GM03348 (cell line): ENCODE results near the gene EIF4EBP2.
A peak's percentile ranks its signal among the peaks of the same experiment; 100 is the strongest.

ENCODE experiments used
- DNase-seq: peaks from one replicate; pipeline ENCODE4 v3.0.0; 2012; ENCODE audit warnings: low spot score

Gene EIF4EBP2

GRCh38 chr10:70379581-70380176 lies 24.3 kb upstream of the EIF4EBP2 start:
- no peak for DNase-seq

DNA sequence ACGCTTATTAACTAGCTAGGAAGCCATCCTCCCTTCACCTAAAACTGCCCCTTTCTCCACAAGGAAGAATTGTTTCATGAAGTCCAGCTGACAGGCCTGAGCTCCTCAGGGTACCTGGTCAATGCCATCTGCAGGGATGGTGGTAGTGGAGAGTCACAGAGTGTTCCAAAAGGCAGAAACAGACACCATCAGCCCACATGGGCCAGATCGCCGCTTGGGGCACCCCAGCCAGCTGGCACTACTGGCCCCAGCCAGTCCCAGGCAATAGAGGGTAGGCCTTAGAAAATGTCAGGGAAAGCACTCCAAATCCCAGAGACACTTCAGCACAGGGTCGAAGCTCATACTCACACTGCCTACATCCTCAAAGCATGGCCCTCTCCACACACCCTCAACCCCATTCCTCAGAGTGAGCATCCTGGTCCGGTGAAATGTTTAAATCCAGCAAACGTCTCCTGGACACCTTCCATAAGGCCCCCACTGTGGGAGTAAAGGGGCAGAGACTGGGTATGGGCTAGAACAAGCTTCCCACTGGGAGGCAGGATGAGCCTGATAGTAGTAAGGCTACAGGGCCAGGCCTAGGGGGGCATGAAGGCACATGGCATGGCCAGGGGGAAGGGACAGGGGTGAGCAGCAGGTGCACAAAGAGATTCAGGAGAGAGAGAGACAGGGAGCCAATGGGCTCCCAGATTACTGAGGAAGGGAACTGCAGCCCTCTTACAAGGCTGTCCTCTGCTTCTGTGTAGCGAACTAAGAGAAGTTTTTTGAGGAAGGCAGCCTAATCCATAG lies 23.4 kb upstream of the EIF4EBP2 start:
- no peak for DNase-seq

- peak; percentile 75 for DNase-seq
Observed at GRCh38 chr10:70381471-70382421, 22.2 kb upstream of the EIF4EBP2 start.

GRCh38 chr10:70391654-70392053 lies 12.3 kb upstream of the EIF4EBP2 start:
- no peak for DNase-seq

- no peak for DNase-seq
Observed at GRCh38 chr10:70396140-70396539, 7.8 kb upstream of the EIF4EBP2 start.

- no peak for DNase-seq
Observed at GRCh38 chr10:70399177-70399576, 4.8 kb upstream of the EIF4EBP2 start.

DNA sequence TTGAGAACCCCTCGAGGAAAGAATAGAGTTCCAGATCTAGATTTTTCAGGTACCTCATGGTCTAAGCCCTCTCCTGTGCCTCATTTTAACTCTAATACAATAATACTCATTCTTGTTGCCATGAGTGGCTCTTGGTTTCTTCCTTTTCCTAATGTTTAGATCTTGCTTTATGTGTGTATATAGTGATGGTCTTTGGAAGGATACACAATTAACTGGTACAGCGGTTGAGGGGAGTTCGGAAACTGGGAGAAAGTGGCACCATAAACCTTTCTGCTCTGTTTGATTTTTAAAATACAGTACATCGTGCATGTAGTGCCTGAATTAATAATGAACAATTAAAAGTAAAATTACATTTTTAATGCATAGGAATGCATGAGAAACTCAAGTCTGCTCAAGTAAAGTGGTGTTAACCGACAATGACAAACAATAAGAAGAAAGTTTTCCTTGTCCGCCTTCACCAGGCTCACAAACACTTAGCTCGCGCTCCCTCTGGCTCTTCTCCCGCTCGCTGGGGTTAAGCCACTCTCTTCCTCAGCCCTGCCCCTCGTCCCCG lies 386 bp upstream of the EIF4EBP2 start:
- DNase-seq: no peak

- DNase-seq: no peak
Observed at GRCh38 chr10:70404787-70405036, 767 bp downstream of the EIF4EBP2 start.

DNA sequence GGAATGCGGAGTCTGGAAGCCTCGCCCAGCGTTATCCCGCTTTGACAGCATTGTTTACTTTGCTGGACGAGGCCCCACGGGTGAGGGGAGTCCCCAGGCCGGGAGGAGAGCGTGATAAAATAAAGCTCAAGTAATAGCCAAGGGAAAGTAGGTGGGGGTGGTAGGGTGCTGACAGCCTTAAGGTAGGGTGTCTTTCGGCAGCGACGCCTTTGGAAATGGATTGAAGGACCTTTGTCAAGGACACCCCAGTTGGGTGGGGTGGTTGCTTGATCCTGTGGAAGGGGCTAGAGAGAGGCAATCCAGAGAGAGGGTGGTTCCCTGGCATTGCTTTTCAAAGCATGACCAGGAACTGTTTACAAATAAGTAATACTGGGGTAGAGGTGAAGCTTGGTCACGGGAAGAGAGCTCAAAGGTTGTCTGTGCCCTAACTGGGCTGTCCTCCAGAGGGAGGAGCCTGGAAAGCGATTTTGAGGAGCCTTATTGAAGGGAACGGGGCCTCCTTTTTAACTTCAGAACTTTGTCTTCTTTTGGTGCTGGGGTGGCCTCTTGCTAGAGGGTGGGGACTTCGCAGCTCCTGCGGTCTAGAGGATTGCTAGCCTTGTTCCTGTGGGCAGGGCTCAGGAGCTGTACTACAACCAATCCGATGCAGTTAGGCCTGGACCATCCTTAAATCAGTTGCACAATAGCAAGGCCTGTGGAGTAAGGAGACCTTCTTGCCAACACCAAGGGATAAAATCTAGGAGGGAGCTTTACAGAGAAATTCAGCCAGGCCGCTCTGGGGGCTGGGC lies 1.3 kb downstream of the EIF4EBP2 start:
- peak; percentile 94 for DNase-seq

DNA sequence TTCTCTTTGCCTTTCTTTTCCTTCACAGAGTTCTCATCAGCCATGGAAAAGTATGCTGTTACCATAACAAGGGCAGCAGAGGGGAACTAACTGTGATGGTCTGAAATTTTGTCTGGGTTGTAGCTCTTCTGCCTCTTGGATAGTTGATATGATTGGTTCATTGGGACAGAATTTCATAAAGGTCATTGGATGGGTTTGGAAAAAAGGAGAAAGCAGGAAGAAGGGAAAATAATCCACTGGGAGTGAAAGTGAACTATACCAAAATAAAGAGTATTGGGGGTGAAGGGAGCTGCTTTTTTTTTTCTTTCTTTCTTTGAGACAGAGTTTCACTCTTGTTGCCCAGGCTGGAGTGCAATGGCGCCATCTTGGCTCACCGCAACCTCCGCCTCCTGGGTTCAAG lies 5.8 kb downstream of the EIF4EBP2 start:
- no peak for DNase-seq

GRCh38 chr10:70410608-70411007 lies 6.7 kb downstream of the EIF4EBP2 start:
- DNase-seq: no peak

- DNase-seq: no peak
Observed at GRCh38 chr10:70412356-70412755, 8.4 kb downstream of the EIF4EBP2 start.

- no peak for DNase-seq
Observed at GRCh38 chr10:70417568-70417967, 13.6 kb downstream of the EIF4EBP2 start.

DNA sequence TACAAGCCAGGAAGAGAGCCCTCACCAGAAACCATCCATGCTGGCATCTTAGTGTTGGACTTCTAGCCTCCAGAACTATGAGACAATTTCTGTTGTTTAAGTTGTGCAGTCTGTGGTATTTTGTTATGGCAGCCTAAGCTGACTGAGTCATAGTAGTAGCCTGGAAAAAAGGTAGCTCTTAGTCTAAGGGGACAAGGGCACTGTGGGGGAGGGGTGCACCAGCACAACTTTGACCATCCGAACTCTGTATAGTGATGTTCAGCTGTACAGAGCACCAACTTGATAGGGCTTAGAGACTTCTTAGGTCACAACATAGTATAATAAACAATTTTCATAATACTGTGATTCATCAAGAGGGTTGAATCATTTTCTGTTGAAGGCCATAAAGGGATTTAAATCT lies 14.3 kb downstream of the EIF4EBP2 start:
- DNase-seq: peak; percentile 27

DNA sequence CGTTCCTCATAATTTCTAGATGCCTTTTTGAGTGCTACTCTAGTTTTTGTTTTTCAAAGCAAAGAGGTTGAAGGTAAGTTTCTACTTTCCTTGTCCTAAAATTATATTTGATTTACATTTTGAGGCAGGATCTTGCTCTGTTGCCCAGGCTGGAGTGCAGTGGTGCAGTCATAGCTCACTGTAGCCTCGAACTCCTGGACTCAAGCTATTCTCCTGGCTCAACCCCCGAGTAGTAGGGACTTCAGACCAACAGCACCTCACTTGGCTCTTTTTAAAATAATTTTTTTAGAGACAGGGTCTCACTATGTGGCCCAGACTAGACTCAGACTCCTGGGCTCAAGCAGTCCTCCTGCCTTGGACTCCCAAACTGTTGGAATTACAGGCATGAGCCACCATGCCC lies 14.8 kb downstream of the EIF4EBP2 start:
- no peak for DNase-seq

DNA sequence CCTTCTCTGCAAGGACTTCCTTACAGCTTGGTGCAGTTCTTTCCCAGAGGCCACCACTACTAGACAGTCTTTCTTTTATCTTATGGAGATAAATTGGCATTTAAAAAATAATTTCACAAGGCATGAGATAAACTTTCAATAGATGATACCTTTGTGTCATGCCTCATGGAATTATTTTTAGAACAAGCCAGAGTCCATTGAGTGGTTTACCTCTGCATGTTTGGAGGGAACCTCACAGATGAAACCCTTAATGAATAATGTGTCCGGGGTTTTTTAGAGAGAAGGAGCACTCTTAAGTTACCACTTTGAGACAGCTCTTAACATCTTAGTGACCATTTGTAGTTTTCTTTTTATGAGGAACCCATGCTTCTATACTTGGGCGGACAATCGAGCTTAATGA lies 20.4 kb downstream of the EIF4EBP2 start:
- no peak for DNase-seq

GRCh38 chr10:70425096-70425495 lies 21.2 kb downstream of the EIF4EBP2 start:
- no peak for DNase-seq

GRCh38 chr10:70426823-70427222 lies 22.9 kb downstream of the EIF4EBP2 start:
- no peak for DNase-seq

GRCh38 chr10:70430493-70431445 lies 26.8 kb downstream of the EIF4EBP2 start:
- DNase-seq: peak; percentile 43

- DNase-seq: no peak
Observed at GRCh38 chr10:70432101-70432500, 28.2 kb downstream of the EIF4EBP2 start.
